Measurements from ENCODE around the gene ZNF837.

- TF ChIP-seq MAX (IDR thresholded peaks at IDR 0.05; ENCODE audit: low read depth, low read length) = no peak
- TF ChIP-seq, protein P1, sequence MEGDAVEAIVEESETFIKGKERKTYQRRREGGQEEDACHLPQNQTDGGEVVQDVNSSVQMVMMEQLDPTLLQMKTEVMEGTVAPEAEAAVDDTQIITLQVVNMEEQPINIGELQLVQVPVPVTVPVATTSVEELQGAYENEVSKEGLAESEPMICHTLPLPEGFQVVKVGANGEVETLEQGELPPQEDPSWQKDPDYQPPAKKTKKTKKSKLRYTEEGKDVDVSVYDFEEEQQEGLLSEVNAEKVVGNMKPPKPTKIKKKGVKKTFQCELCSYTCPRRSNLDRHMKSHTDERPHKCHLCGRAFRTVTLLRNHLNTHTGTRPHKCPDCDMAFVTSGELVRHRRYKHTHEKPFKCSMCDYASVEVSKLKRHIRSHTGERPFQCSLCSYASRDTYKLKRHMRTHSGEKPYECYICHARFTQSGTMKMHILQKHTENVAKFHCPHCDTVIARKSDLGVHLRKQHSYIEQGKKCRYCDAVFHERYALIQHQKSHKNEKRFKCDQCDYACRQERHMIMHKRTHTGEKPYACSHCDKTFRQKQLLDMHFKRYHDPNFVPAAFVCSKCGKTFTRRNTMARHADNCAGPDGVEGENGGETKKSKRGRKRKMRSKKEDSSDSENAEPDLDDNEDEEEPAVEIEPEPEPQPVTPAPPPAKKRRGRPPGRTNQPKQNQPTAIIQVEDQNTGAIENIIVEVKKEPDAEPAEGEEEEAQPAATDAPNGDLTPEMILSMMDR (IDR thresholded peaks at IDR 0.05; ENCODE audit: low read depth, low read length) = no peak
- TF ChIP-seq POLR2A (IDR thresholded peaks at IDR 0.05; ENCODE audit: extremely low read depth, insufficient read length) = no peak
Observed at GRCh38 chr19:58318297-58318696, 62.5 kb downstream of the ZNF837 start.
